Lung (tissue), 12 donors: ENCODE data around the gene FAM180A. TPM values are rescaled to one million over a fixed set of nuclear protein-coding genes. Genes with fewer than 3 reads are reported as not detected.

Experiments used
- ATAC-seq: fragments of 200-7000 bp; cut with Tn5 transposase; one replicate; pipeline ENCODE4 v1.9.1; 2020; ENCODE audit warnings: moderate number of reproducible peaks; ENCODE audit not compliant: insufficient read depth, low FRiP score
- DNase-seq, 3 donors: peaks; one replicate each; pipeline ENCODE4 v3.0.0-alpha.2; 2013 to 2017
- H3K27ac ChIP-seq, 2 donors: one replicate each; pipeline ENCODE4 v1.5.1; 2013; ENCODE audit warnings: mild to moderate bottlenecking in 2 of 2, moderate library complexity in 2 of 2, control low read depth in 1 of 2, inconsistent platforms in 1 of 2, low read depth in 1 of 2, low read length in 1 of 2
- H3K27me3 ChIP-seq, 3 donors: one replicate each; pipeline ENCODE4 v1.5.1; 2013; ENCODE audit warnings: low read length in 2 of 3; ENCODE audit not compliant: control insufficient read depth in 3 of 3, insufficient read depth in 3 of 3
- H3K36me3 ChIP-seq, 4 donors: one replicate each; pipeline ENCODE4 v1.5.1; 2013; ENCODE audit warnings: low read length in 4 of 4, mild to moderate bottlenecking in 1 of 4, moderate library complexity in 1 of 4; ENCODE audit not compliant: control insufficient read depth in 4 of 4, insufficient read depth in 4 of 4
- H3K4me1 ChIP-seq, 5 donors: one replicate each; pipeline ENCODE4 v1.5.1; 2013; ENCODE audit warnings: low read length in 5 of 5, mild to moderate bottlenecking in 2 of 5, moderate library complexity in 1 of 5; ENCODE audit not compliant: control insufficient read depth in 5 of 5, insufficient read depth in 5 of 5
- H3K4me3 ChIP-seq: one replicate; pipeline ENCODE4 v1.5.1; 2013; ENCODE audit warnings: mild to moderate bottlenecking, control low read depth, moderate library complexity
- H3K9ac ChIP-seq, 2 donors: one replicate each; pipeline ENCODE4 v1.5.1; 2013; ENCODE audit warnings: low read length in 2 of 2, control low read depth in 1 of 2; ENCODE audit not compliant: insufficient read depth in 1 of 2
- H3K9me3 ChIP-seq, 4 donors: one replicate each; pipeline ENCODE4 v1.5.1; 2013; ENCODE audit warnings: low read length in 3 of 4, mild to moderate bottlenecking in 1 of 4, moderate library complexity in 1 of 4; ENCODE audit not compliant: control insufficient read depth in 4 of 4, insufficient read depth in 3 of 4
- CTCF ChIP-seq: IDR thresholded peaks from 2 replicates; pipeline ENCODE4 v1.5.1; 2012; ENCODE audit warnings: mild to moderate bottlenecking; ENCODE audit errors: control extremely low read depth, extremely low read depth
- WGBS, 2 donors: extraction: QIAGEN DNeasy Blood & Tissue Kit; methylation state at CpG; one replicate each; pipeline ENCODE4 v1.1.7; 2013; 5-methylcytosine and 5-hydroxymethylcytosine counted together
- polyA plus RNA-seq, 2 donors: library from polyadenylated mRNA; stranded (reverse); fragments of 200-250 nt; gene quantifications; one replicate each; pipeline ENCODE4 v1.2.1, GENCODE V29; 2013
- total RNA-seq, 2 donors: library from RNA; depleted of rRNA in 1 of 2; stranded (reverse); fragments of >200 nt in 1 of 2; gene quantifications; one replicate each; pipeline ENCODE4 v1.2.1, GENCODE V29; 2014 to 2021
- donor health status: control.
- donor health status: control.
- donor health status: Bipolar disorder and iron deficiency.
- donor health status: healthy.
- donor health status: DM: yes; HTN: yes; CAD: no.

Gene FAM180A
- total and polyA plus RNA-seq, 4 donors: 0.18 to 2.1 (median 1.3) TPM

- TF ChIP-seq CTCF: no peak
- no peaks in the 10 kb centered on the region for H3K9me3 ChIP-seq
- no peak overlapping the region for H3K4me3 ChIP-seq
- WGBS, 2 donors: 87 to 90% methylated on average over 2 of the region's 2 CpGs
- ATAC-seq (no peak), DNase-seq (no peak)
- no peaks in the 10 kb centered on the region for H3K27me3 ChIP-seq
- no peak overlapping the region for H3K27ac ChIP-seq
- no peak overlapping the region for H3K9ac ChIP-seq
- H3K4me1 ChIP-seq: peaks cover 0 to 4% (median 0%) of the 10 kb centered on the region in 5 donors
- no peaks in the 10 kb centered on the region for H3K36me3 ChIP-seq
Measured at GRCh38 chr7:135763261-135763660, 14.6 kb upstream of the FAM180A start.

GRCh38 chr7:135761751-135762488 lies 13.3 kb upstream of the FAM180A start:
- Histone ChIP-seq H3K4me3 (no peak overlapping the region), H3K36me3 (no peaks in the 10 kb centered on the region), H3K4me1 (peaks cover 0 to 6% (median 0%) of the 10 kb centered on the region in 5 donors), H3K27me3 (no peaks in the 10 kb centered on the region), H3K9ac (no peak overlapping the region), H3K27ac (peak overlapping the region in 1 of 2 donors; percentile 71), H3K9me3 (no peaks in the 10 kb centered on the region)
- TF ChIP-seq CTCF: no peak
- peak in 1 of 3 donors; percentile 35 for DNase-seq
- no peak for ATAC-seq
- 62 to 65% methylated on average over 10 of the region's 10 CpGs for WGBS, 2 donors

- 90 to 91% methylated on average over 4 of the region's 4 CpGs for WGBS, 2 donors
- H3K36me3 ChIP-seq: no peaks in the 10 kb centered on the region
- no peak for DNase-seq
- H3K9me3 ChIP-seq: peaks cover 0 to 3% (median 0%) of the 10 kb centered on the region in 4 donors
- no peaks in the 10 kb centered on the region for H3K27me3 ChIP-seq
- peaks cover 0 to 6% (median 0%) of the 10 kb centered on the region in 5 donors for H3K4me1 ChIP-seq
- no peak overlapping the region for H3K27ac ChIP-seq
- H3K9ac ChIP-seq: no peak overlapping the region
- ATAC-seq: no peak
- no peak overlapping the region for H3K4me3 ChIP-seq
- TF ChIP-seq CTCF: no peak
Measured at GRCh38 chr7:135759532-135759931, 10.9 kb upstream of the FAM180A start.
